Stimulated activated CD4-positive, alpha-beta T cell treated with anti-CD3 and anti-CD28 coated beads, Interleukin-1b, Interleukin-23, amount 100 ng/mL, for 4 hours (primary cell): ENCODE data around the gene ATF6B.

Experiments
- DNase-seq, 2 donors: peaks; one replicate each; pipeline ENCODE4 v3.0.0-alpha.2; 2020; ENCODE audit warnings: low read depth in 2 of 2

Gene ATF6B

DNA sequence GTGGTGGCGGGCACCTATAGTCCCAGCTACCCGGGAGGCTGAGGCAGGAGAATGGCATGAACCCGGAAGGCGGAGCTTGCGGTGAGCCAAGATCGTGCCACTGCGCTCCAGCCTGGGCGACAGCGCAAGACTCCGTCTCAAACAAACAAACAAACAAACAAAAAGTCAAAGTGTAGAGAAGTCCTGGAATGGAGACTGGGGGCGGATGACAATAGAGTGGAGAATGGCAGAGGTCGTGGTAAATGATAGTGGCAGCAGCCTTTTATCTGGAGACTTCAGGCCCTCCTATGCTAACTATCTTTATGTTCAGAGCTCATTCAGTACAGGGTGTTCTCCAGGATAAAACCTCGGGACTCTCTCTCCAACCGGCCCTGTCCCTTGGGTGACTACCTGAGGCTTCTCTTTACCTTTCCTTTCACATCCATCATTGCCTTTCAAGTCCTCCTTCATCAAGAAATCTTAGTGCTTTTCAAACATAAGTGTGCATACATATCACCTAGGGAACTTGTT, 3.4 kb upstream of the ATF6B start:
- DNase-seq = no peak

DNA sequence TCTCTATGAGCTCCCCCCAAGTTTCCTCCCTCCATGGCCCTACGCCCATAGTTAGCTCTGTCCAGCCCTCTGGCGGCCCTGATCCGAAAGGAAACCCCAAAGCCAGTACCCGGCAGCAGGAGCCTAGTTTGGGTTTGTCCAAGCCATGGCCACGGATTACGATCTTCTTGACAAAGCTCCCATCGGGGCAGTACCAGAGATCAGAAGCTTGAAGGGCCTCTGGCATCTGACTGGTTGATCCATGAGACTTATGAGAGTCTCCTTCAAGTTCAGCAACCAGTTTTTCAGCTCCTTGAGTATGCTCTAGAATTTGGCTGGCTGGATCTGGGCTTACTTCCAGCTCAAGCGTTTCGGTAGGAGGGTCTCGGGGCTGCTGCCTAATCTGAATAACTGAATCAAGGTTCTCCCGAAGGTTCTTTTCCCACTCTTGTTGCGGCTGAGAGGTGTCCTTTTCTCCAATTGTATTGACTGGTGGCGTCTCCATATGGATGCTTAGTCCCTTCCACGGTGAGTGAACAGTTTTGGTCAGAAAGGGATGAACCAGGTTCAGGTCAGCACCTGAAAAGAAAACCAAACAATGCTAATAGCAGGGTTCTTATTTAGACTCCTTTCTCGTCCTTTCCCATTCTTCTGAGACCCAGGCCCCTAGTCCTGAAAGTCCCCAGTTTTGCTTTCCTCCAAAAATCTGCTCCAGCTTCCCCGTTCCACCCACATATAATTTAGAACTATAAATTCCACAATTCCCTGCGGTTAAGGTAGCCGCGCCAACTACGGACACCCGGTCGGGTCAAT, 1.4 kb upstream of the ATF6B start:
- DNase-seq = no peak

DNA sequence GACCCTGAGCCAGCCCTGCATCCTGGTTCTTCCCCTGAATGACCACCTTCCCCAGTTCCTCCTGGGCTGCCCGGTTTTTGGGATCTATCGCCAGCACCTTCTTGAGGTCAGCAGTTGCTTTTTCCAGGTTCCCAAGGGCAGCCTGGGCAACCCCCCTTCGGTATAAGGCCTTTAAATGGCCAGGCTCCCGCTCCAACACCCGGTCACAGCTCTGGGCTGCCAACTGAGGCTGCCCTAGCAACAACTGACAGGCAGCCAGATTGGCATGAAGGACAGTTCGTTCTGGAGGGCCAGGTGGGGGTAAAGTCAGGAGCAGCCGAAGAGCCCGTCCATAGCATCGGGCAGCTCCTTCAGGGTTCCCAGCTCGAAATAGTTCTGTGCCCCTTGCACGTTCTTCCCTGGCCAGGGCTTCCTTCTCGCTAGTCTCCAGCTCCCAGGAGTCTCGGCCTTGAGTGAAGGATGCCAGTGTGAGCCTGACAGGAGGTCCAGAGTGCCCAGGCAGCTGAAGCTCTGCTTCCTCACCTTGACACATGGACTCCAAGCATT, 778 bp upstream of the ATF6B start:
- no peak for DNase-seq

DNA sequence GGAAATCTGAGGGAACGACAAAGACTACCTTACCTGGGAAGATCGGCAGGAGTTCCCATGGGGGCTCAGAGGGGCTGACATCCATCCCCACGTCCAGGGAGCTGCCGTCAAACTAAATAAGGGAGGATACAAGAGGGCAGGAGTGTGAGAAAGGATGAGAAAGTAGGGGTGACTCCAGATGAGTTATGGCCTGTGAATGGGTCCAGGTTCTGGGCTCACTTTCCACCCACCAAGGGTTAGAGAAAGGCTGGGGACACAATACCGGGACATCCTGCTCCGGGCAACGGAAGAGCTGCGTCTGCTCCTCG, 683 bp downstream of the ATF6B start:
- DNase-seq = no peak

DNA sequence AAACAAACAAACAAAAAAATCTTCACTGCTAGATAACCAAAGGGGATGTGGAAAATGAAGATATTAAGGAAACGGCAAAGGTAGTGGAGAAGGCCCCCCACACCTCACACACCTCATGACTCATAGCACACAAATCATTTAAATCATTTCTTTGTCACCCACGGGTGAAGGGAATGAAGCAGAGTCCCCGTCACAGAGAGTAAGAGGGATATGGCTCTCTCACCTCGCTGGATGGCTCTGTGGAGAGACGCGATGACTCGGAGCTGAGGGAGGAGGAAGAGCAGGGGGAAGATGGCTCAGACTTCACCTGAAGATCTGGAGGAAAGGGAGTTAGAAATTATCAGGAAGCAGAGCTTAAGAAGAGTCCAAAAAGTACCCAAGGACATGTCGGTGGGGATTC, 1.2 kb downstream of the ATF6B start:
- no peak for DNase-seq

GRCh38 chr6:32123681-32124080, 4.4 kb downstream of the ATF6B start:
- DNase-seq = no peak

DNA sequence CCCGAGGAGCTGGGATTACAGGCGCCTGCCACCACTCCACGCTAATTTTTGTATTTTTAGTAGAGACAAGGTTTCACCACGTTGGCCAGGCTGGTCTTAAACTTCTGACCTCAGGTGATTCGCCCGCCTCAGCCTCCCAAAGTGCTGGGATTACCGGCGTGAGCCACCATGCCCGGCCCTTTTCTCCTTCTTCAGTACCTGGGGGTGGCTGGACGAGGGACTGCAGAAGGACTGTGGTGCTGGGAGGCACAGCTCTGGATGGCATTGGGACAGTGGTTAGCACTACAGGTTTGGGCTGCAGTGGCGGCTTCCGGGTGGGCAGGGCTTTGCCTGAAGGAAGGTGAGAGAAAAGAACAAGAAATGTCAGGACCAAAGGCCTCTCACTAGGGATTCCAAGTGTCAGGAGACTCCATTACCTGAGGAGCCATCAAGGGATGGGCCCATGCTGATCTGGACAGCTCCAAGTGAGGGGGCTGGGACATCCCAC, 7.4 kb downstream of the ATF6B start:
- no peak for DNase-seq

DNA sequence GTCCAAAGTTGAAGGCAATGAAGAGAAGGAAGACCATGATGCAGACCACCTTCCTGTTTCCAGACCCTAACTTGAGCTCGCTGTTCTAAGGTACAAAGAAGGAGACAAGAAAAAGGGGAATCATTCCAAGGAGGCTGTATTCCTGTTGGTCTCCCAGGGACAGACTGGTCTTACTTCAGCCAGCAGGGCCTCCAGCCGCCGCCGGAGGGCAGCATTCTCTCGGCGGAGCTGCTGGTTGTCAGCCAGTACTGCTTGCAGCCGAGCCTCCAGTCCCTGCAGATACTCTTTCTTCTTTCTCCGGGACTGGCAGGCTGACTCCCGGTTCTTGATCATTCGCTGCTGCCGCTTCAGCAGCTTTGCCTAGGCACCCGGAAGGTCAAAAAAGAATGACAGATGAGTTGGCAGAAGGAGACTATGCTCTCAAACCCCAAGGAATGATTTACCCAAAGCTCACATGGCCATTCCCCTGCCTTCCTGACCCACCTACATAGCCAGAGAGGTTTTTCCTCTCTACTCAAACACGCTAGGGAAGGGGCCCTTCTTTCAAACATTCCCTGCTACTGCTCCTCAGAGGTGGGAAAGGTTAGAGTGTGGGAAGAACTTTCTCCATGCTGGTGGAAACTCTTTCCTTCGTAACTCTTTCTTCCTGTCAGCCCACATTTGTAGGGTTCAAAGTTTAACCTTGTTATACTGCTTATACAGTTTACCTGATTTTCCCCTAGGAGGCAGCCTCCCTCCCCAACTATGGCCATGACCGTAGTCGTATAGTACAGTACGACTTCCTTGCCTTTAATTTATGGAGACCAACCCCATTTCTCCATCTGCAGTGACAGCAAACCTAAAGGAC, 9.0 kb downstream of the ATF6B start:
- DNase-seq = peak; percentile 47 to 62

DNA sequence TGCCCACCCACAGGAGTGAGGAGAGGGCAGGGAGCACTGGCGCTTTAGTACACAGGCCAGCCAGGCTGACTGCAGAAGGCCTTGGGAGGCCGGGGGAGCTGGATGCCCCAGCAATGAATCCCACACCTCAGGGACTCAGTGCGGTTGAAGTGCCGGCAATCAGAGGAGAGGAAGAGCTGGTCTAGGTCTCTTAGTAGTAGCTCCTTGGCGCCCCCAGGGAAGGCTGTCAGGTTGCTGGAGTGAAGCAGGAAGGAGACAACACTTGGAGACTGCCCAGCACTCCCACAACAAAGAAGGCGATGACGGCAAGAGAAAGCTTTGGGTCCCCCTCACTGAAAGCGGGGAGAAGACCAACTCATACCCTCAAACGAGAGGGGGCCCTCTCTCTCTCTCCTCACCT, 10.6 kb downstream of the ATF6B start:
- DNase-seq = no peak

DNA sequence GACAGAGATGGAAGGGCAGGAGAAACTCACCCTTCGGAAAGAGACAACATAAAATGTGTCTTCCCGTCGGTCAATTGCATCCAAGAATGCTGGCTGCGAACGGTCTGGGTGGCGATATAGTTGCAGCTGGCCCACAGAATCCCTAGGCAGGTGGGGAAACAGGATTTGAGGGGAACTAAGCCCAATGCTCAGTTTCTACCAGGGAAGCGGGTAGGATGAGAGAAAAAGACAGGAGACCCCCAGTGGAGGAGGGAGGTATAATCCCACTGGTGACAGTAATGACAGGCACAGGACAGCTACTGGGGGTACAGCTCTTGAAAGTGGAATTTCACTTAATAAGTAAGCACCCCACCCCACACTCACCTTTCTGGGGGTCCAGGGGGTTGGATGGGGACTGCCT, 11.4 kb downstream of the ATF6B start:
- no peak for DNase-seq

GRCh38 chr6:32115623-32116022, 12.4 kb downstream of the ATF6B start:
- DNase-seq = no peak

GRCh38 chr6:32114796-32115195, 13.2 kb downstream of the ATF6B start:
- DNase-seq = no peak

- no peak for DNase-seq
Observed at GRCh38 chr6:32113386-32114352, 14.4 kb downstream of the ATF6B start.

GRCh38 chr6:32112431-32112980, 15.5 kb downstream of the ATF6B start:
- no peak for DNase-seq

DNA sequence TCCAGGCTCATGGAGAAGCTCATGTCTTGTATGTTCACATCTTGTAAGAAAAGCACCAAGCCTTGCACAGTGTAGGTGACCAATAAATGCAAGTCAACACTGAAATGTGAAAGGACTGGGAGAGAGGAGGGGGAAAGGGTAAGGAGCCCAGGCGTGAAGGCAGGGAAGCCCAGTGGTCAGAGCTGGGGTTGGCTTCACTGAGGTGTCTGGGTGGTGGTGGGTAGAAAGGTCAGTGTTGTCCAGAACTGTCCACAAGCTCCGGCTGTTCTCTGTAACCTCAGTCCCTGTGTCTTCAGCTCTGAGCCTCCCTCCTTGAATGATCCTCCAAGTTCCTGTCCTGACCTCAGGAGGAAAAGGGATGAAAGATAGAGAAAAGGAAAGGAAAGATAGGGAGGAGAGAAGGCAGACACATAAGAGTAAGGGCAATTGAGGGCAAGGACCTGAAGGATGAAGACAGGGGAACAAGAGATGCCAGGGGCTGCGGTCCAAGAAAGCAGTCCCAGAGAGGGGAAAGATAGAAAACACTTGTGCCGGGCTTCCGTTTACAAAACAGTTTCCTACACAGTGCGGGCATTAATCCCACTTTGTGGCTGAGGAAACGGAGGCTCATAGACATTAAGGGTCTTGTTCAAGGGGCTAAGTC, 16.5 kb downstream of the ATF6B start:
- DNase-seq = no peak

DNA sequence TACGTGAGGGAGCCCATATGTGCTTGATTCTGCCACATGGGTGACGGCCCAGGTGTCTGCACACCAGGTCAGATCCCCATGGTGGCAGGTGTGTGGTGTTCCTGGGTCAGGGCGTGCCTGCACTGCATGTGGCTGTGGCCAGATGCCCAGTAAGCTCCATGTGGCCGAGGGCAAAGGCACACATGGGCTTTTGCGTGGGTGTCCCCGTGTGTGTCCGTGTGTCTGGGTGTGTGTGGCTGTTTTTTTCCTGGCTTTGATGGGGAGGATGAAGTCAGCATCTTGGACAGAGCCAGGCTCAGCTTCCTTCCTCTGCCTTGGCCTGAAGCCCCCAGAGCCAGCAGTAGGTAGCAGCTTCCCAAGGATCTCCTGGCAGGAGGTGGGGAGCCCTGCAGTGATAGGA, 17.4 kb downstream of the ATF6B start:
- no peak for DNase-seq

- no peak for DNase-seq
Observed at GRCh38 chr6:32109765-32110160, 18.3 kb downstream of the ATF6B start.

GRCh38 chr6:32109114-32109764, 18.8 kb downstream of the ATF6B start, which contains the start of gene TNXB:
TNXB (minus strand) TSS chr6:32109338; CDS start chr6:32098198, 11,140 bp downstream.
- DNase-seq = no peak

GRCh38 chr6:32108727-32109113, 19.3 kb downstream of the ATF6B start:
- no peak for DNase-seq

- no peak for DNase-seq
Observed at GRCh38 chr6:32108094-32108627, 19.9 kb downstream of the ATF6B start.
